SIG-M5 treated with dmso at 0.1 percent for 504 hours (cell line): ENCODE data around the gene CASTOR1.
"Not testable (repeated sequence)": the region's sequence is repeated elsewhere in the genome, so short reads cannot be mapped to it uniquely, and the experiment has no call there.

Experiments
- DNase-seq: peaks from one replicate; lab custom pipeline; 2025; ENCODE audit not compliant: unreplicated experiment; lab: John Stamatoyannopoulos, UW

Gene CASTOR1

DNA sequence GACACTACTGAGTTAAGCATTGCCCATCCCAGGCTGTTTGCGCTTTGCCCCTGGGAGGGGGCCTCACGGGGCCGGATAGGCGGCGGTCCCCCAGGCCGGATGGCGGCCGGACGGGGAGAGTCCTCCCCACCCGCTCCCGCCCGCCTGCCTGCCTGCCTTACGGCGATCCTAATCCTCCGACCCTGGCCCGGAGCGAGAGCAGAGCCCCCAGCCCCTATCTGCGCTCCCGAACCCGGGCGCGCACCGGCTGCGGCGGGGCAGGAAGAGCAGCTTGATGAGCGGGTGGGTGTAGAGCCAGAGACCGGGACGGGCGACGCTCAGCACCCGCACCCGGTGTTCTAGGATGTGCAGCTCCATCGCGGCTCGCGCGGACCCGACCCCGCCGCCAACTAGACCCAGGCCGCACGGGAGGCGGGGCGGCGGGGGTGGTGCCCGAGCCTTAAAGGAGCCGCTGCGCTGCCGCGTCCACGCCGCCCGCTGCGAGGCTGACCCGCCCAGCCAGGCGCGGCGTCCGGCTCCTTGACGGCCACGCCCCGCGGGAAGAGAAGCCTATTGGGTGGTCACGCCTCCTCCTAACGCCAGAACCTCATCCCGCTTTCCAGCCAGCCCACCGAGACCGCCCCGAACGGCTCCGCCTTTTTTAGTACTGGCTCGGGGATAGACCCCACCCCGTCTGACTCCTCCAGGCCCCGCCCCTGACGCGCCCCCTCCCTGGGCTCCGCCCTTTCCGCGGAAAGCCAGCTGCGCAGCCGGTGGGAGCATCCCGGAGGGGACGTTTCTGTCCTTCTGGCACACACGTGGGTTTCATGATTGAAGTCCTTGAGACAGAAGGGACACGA lies at the start of gene CASTOR1:
Gene CASTOR1, minus strand, starts transcription at position 365 of the 839 bp plus-strand sequence. Its CDS starts 8 bp downstream, at position 357.
- DNase-seq, result peak; percentile 94

DNA sequence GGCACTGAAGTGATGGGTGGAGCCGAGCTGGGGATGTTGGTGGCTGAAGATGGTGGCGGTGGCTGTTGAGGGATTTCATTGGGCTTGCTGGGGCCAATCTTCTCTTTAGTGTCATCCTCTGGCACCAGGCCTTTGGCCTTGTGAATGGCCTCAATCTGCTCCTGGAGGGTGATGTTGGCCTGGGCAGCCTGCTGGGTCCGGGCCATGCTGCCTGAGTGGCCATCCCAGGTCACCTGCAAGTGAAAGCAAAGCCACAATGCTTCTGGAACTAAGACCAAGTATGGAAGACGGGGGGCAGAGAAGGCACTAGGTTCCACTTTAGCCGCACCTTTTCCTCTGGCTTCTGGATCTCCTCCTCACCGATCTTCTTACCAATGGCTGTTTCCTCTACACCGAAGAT lies 49.5 kb upstream of the CASTOR1 start:
- no peak for DNase-seq

- not testable (repeated sequence) for DNase-seq
Measured at GRCh38 chr22:30338341-30338740, 49.0 kb upstream of the CASTOR1 start.

GRCh38 chr22:30337461-30337778 lies 48.1 kb upstream of the CASTOR1 start:
- no peak for DNase-seq

GRCh38 chr22:30336752-30337460 lies 47.6 kb upstream of the CASTOR1 start:
- no peak for DNase-seq

DNA sequence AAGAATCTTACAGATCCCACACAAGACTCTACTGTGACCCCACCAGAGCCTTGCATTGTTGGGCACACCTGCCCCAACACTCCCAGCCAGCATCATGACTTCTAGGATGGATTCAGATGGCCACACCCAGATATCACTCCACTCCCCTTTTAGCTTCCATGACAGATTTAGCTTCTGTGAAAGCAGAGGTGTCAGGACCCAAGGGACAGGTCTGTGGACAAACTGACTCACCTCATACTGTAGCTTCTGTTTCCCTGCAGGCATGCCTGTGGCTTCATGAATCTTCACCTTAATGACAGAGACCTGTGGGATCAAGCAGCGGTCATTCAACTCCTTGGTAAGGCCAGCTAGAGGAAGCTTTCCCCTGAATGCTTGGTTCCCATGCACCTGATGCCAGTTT lies 45.9 kb upstream of the CASTOR1 start:
- no peak for DNase-seq

DNA sequence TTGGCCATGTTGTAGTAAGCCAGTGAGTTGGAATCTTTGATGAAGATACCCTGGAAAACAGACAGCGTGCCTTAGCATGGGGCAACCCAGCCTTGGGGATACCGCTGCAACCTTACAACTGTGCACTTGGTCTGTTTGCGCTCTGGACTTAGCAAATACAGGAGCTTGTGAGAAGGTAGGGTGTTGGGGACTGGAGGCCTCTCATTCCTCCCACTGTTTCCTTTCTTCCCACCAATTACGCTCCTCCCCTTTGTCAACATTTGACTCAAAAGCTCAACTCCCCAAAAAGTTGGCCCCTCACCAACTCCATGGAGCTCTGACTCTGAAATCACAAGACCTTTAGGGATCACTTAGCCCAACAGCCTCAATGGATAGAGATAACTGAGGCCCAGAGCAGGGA lies 45.3 kb upstream of the CASTOR1 start:
- no peak for DNase-seq

DNA sequence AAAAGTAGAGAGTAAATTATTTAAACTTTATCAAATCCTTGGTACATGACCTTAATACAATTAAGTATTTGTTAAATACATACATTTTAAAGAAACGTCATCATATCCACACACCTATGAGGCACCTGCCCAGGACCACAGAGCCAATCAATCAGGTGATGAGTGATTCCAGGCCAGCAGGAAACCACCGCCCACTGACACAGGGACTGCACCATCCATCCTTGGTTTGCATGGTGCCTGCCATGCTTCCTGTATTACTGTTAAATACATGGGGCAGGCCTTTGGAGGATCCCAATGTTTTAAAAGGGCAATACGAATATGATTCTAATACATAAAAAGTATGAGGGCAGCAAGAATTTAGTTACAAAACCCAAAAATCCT lies 44.4 kb upstream of the CASTOR1 start:
- DNase-seq, result no peak

- no peak for DNase-seq
Measured at GRCh38 chr22:30332994-30333706, 43.8 kb upstream of the CASTOR1 start.

DNA sequence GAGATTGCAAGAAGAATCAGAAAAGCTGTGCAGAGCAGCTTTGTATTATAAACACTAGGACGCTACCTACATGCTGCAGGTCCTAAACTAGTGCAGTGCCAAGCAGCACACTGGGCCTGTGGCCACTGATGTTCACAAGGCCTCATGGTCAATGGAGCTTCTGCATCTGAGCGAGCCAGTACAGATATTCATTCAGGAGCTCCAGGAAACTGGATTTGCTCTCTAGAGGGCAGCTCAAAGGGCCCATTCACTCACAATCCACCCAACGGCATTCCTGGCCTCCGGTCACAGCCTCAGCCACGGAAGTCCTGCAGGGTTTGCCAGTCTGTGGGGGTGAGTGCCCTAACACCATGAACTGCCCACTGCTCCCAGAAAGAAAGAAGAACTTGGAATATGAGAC lies 43.2 kb upstream of the CASTOR1 start:
- no peak for DNase-seq

DNA sequence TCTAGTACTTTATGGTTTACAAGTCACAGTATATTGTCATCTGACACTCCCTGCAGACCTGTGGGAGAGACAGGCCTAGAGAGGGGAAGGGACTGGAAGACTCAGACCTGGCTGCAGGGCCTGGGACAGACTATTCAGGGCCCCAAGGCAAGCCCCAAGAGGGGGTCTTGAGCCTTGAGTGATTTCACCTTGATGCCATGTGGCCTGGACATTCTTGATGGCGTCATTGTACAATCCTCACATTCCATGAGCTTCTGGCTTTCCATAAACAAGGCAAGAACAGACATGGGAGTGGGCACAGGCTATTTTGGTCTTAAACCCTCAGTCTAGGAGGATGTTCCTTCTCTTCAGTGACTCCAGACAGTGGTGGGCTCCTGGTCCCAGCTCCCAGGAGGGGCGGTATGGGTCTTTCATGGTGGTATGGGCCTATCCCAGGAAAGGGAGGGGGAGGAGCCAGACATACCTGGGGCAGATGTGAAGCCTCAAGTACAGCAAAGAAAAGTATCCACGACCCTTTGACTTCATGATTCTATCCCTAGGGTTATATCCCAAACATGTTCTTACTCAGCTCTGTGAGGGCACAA lies 39.3 kb upstream of the CASTOR1 start:
- no peak for DNase-seq

DNA sequence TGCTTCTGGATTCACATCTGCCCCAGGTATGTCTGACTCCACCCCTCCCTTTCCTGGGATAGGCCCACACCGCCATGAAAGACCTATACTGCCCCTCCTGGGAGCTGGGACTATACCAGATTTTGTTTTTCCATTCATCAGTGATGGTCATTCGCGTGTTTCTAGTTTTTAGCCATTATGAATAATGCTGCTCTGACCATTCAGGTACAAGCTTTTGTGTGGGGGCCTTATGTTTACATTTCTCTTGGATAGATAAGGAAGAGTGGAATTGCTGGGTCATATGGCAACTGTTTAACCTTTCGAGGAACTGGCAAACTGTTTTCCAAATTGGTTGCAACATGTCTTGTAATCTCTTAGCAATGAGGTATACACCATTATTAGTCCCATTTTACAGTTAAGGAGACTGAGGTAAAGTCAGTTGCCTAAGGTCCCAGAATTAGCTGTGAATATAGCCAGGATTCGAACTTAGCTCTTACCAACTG lies 38.6 kb upstream of the CASTOR1 start:
- no peak for DNase-seq

DNA sequence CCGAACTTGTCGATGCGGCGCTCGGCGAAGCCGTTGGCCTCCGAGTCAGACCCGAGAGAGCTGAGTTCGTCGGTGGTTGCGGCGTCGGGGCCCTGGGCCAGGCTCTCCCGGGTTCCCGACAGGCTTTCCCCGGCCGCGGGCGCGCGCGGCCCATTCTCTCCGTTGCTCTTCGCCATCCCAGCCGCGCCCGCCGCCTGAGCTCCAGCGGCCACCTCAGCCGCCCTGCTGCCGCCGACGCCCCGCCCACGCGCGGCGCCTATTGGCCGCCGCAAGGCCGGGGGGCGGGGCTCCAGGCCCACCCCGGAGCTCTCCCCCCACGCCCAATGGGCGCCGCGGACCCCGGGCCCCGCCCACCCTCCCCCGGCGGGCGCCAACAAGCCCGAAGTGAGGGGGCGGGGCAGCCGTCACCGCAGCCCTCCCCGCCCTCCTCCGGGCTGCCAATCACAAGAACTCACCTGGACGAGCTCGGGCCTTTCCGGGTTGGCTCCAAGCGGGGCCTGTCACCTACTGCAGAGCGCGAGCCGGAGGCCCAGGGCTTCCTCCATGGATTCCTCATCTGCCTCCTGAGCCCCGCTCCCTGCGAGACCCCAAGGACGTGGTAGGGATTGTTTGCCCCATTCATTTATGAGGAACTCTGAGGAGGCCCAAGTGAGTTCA lies 37.5 kb upstream of the CASTOR1 start, which contains the start of gene TBC1D10A:
Gene TBC1D10A, minus strand, starts transcription at position 236 of the 657 bp plus-strand sequence. Its CDS starts 60 bp downstream, at position 176.
- DNase-seq, result peak; percentile 86

DNA sequence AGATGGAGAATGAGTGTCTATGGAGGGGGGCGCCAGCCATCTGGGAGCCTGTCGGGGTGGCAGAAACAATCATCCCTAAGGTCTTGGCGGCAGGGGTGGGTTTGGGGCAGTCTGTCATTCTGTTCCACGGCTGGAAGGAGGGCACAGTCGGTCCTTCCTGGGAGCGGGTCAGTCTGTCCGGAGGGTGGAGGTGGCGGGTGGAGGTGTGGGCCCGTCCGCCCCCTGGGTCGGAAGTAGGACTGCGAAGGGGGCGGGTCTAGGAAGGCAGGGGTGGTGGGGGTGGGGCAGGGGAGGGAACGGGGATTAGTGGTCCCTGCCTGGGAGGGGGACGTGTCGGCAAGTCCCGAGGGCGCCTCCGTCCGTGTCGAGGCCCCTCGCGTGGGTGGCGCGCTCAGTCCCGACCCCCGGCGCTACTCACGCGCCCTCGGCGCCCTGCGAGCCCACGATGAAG lies 37.0 kb upstream of the CASTOR1 start:
- no peak for DNase-seq

DNA sequence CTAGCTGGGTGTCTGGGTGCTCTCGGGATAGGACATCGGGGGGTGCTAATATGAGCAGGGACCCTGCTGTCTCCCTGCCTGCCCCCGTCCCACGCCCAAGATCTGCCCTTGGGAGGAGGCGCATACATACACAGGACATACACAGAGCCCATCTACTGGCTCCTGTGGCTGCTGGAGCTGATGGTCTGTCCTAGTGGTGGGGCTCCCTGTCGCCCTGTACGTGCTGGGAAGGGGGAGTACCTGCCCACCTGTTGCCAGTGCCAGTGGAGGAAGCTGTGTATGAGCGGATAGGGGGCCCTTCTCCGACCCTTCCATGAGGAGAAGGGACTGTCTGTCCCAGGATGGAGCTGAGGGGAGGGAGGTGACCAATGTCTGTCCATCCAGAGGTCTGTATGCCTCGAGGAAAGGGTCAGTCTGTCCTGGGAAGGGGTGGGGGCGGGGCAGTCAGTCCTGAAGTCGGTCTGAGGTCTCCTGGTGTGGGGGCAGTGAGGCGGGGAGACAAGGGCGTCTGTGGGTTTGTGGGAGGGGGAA lies 36.5 kb upstream of the CASTOR1 start:
- no peak for DNase-seq

GRCh38 chr22:30325065-30325720 lies 35.9 kb upstream of the CASTOR1 start:
- DNase-seq, result no peak

- DNase-seq, result no peak
Measured at GRCh38 chr22:30324014-30324730, 34.9 kb upstream of the CASTOR1 start.

GRCh38 chr22:30323246-30323645 lies 33.9 kb upstream of the CASTOR1 start:
- no peak for DNase-seq

GRCh38 chr22:30321461-30321860 lies 32.2 kb upstream of the CASTOR1 start:
- DNase-seq, result no peak
